Measurements from ENCODE around the gene INF2. TPM values are rescaled to one million over a fixed set of nuclear protein-coding genes. Genes with fewer than 3 reads are reported as not detected.

The INF2 gene
- total and polyA plus RNA-seq, 2 experiments from 2014 or later = 23.0 to 53.3 TPM

GRCh38 chr14:104685216-104685997 lies 4.0 kb upstream of the INF2 start:
- peaks cover 33% of the 10 kb centered on the region for H3K4me1 ChIP-seq (ENCODE audit: insufficient read depth)

GRCh38 chr14:104685998-104686610 lies 3.3 kb upstream of the INF2 start:
- no peaks in the 10 kb centered on the region for H3K36me3 ChIP-seq (ENCODE audit: low read depth)
- no peak overlapping the region for H3K27ac ChIP-seq
- no peaks in the 10 kb centered on the region for H3K27me3 ChIP-seq (replicated peaks; ENCODE audit: insufficient read depth)
- H3K9me3 ChIP-seq (ENCODE audit: low read depth) = no peaks in the 10 kb centered on the region
- no peak overlapping the region for H2AFZ ChIP-seq
- DNase-seq = no peak
- H3K4me3 ChIP-seq = no peak overlapping the region
- no peaks in the 10 kb centered on the region for H3K9me2 ChIP-seq (ENCODE audit: insufficient read depth)
- H4K20me1 ChIP-seq (ENCODE audit: insufficient read depth) = no peaks in the 10 kb centered on the region
- 100% methylated on average over 2 of the region's 2 CpGs; no CpG with 5 or more reads in 1 of the 2 experiments for WGBS, 2 experiments (ENCODE audit: low coverage in 1 of 2, low lambda C conversion rate in 2 of 2, missing lambda C conversion rate in 2 of 2)
- no peak overlapping the region for H3K4me2 ChIP-seq (ENCODE audit: unreplicated experiment)
- peaks cover 7% of the 10 kb centered on the region; the same call in 1 of the 2 replicates for H3F3A ChIP-seq (ENCODE audit: insufficient read depth)
- no peak for TF ChIP-seq EZH2 (IDR thresholded peaks at IDR 0.05; ENCODE audit: insufficient read depth, poor library complexity, severe bottlenecking)
- no peak for TF ChIP-seq EZH2phosphoT487 (IDR thresholded peaks at IDR 0.05; ENCODE audit: insufficient read depth, low read depth)
- H3K9ac ChIP-seq = no peak overlapping the region
- H3K79me2 ChIP-seq (ENCODE audit: insufficient read depth) = peaks cover 15% of the 10 kb centered on the region
- in situ Hi-C loops (cut with MboI) = no loop called here
- H3K4me1 ChIP-seq (ENCODE audit: insufficient read depth) = peaks cover 28% of the 10 kb centered on the region

More at GRCh38 chr14:104685216-104685997, 4.0 kb upstream of the INF2 start:
- Histone ChIP-seq H3K9ac (no peak overlapping the region), H3K9me3 (ENCODE audit: low read depth) (no peaks in the 10 kb centered on the region), H4K20me1 (ENCODE audit: insufficient read depth) (no peaks in the 10 kb centered on the region), H3K36me3 (ENCODE audit: low read depth) (no peaks in the 10 kb centered on the region), H3F3A (ENCODE audit: insufficient read depth) (peaks cover 7% of the 10 kb centered on the region; the same call in 1 of the 2 replicates), H3K79me2 (ENCODE audit: insufficient read depth) (peaks cover 8% of the 10 kb centered on the region), H3K27me3 (replicated peaks; ENCODE audit: insufficient read depth) (no peaks in the 10 kb centered on the region), H3K9me2 (ENCODE audit: insufficient read depth) (no peaks in the 10 kb centered on the region), H3K27ac (no peak overlapping the region), H2AFZ (no peak overlapping the region), H3K4me2 (ENCODE audit: unreplicated experiment) (no peak overlapping the region), H3K4me3 (no peak overlapping the region)
- TF ChIP-seq EZH2 (IDR thresholded peaks at IDR 0.05; ENCODE audit: insufficient read depth, poor library complexity, severe bottlenecking) = no peak
- TF ChIP-seq EZH2phosphoT487 (IDR thresholded peaks at IDR 0.05; ENCODE audit: insufficient read depth, low read depth) = no peak
- peak; percentile 25 for DNase-seq
- in situ Hi-C loops (cut with MboI) = no loop called here
- 65 to 73% methylated on average over 1 to 4 of the region's 4 CpGs for WGBS, 2 experiments (ENCODE audit: low coverage in 1 of 2, low lambda C conversion rate in 2 of 2, missing lambda C conversion rate in 2 of 2)

GRCh38 chr14:104686624-104687517 lies 2.5 kb upstream of the INF2 start:
- TF ChIP-seq EZH2 (IDR thresholded peaks at IDR 0.05; ENCODE audit: insufficient read depth, poor library complexity, severe bottlenecking) (no peak), EZH2phosphoT487 (IDR thresholded peaks at IDR 0.05; ENCODE audit: insufficient read depth, low read depth) (no peak)
- H2AFZ ChIP-seq = no peak overlapping the region
- no peak overlapping the region for H3K27ac ChIP-seq
- no peak for DNase-seq
- no peaks in the 10 kb centered on the region for H3K9me3 ChIP-seq (ENCODE audit: low read depth)
- H3K9ac ChIP-seq = no peak overlapping the region
- no peak overlapping the region for H3K4me3 ChIP-seq
- H3K4me2 ChIP-seq (ENCODE audit: unreplicated experiment) = no peak overlapping the region
- H3K27me3 ChIP-seq (replicated peaks; ENCODE audit: insufficient read depth) = no peaks in the 10 kb centered on the region
- H3K9me2 ChIP-seq (ENCODE audit: insufficient read depth) = no peaks in the 10 kb centered on the region
- 92% methylated on average over 16 to 20 of the region's 20 CpGs for WGBS, 2 experiments (ENCODE audit: low coverage in 1 of 2, low lambda C conversion rate in 2 of 2, missing lambda C conversion rate in 2 of 2)
- peaks cover 27% of the 10 kb centered on the region for H3K4me1 ChIP-seq (ENCODE audit: insufficient read depth)
- no peaks in the 10 kb centered on the region for H4K20me1 ChIP-seq (ENCODE audit: insufficient read depth)
- H3F3A ChIP-seq (ENCODE audit: insufficient read depth) = 0 out of 2 replicates have a peak, but pooled peaks cover 7% of the 10 kb centered on the region
- in situ Hi-C loops (cut with MboI) = no loop called here
- no peaks in the 10 kb centered on the region for H3K36me3 ChIP-seq (ENCODE audit: low read depth)
- H3K79me2 ChIP-seq (ENCODE audit: insufficient read depth) = peaks cover 23% of the 10 kb centered on the region

Measured in GM23248 (cell line).